HG03342 (cell line): ENCODE data around the gene BSCL2.
"Not testable (repeated sequence)": the region's sequence is repeated elsewhere in the genome, so short reads cannot be mapped to it uniquely, and the experiment has no call there.

Source experiments
- ATAC-seq: cut with Tn5 transposase; IDR thresholded peaks from one replicate; pipeline ENCODE4 v1.9.1; 2021; ENCODE audit warnings: mild to moderate bottlenecking, moderate library complexity; ENCODE audit not compliant: unreplicated experiment

The BSCL2 gene

DNA sequence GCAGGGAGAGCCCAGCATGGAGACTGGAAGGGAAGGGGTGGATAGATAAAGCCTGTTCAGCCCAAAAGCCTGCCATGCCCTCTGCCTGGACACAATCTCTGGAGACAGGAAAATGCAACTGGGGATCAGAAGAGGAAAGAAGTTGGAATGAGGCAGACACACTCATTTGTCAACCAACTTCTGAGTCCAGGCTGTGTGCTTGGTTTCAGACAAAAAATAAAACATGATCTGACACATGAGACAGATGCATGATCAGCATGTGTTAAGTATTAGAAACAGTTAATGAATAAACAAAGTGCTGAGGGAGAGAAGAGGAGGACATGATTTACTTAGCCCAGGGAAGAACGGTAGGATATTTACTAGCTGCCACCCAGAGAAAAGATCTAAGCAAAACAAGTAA, 18.7 kb downstream of the BSCL2 start:
- ATAC-seq = no peak

DNA sequence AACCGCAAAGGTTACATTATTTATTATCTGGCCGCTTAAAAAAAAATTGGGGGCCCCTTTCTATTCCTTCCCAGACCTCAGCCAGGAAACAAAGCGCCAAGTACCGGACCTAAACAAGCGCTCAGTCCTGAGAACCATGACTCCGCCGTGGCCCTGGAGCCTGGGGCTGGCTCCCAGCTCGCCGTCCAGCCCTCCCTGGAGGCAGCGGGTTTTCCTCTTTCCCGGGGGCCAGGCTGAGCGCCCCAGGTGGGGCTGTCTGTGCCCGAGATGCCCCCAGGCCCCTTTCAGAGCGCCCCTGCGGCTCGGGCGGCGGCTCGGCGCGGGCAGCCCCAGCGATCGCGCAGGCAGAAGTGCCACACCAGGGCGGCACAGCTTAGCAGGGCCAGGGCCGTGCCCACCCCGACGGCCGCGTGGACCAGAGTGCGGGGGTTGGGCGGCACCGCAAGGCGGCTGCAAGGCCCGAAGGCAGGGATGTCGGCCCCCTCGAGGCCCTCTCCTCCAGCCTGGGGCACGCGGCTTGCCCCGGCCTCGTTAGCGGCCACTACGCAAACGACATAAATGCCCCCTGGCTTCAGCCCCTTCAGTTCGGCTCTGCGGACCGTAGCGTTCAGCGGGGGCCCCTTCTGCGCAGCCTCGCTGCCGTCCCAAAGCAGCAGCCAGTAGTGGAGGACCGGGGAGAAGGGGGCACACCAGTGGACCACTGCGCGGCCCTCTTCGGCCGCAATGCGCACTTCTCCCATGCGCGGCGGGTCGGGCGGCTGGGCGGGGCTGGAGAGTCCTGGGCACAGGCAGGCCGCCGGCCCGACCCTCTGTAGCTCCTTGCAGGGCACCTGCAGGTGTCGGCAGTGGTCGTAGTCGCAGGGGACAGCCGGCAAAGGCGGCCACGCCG, 19.5 kb downstream of the BSCL2 start:
- ATAC-seq = no peak

DNA sequence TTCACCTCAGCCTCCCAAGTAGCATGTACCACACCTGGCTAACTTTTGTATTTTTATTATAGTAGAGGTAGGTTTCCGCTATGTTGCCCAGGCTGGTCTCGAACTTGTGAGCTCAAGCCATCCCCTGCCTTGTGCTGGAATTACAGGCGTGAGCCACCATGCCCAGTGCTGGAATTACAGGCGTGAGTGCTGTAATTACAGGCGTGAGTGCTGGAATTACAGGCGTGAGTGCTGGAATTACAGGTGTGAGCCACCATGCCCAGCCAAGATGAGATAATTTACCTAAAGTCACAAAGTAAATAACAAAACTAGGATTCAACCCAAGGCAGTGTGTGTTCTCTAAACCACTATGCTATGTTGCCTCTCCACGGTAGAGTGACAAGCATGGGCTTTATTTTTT, 24.7 kb downstream of the BSCL2 start:
- no peak for ATAC-seq

DNA sequence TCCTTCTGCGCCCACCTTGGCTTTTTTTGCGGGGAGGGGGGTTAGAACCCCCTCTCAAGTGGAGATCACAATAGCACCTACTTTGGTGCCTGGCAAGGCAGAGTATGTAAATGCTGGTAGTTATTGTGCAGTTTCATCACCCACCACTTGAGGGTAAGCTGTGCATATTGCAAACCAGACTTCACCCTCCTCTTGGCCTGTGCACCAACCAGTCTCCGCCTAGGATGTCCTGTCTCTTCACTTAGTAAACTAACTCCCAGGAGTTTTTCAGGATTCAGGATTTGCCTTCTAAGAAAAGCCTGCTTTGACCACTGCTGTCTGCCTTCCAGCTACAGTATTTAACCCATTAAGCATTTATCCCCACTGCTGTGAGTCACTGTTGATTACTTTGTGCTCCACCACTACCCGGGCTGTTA, 26.4 kb downstream of the BSCL2 start:
- ATAC-seq = no peak

DNA sequence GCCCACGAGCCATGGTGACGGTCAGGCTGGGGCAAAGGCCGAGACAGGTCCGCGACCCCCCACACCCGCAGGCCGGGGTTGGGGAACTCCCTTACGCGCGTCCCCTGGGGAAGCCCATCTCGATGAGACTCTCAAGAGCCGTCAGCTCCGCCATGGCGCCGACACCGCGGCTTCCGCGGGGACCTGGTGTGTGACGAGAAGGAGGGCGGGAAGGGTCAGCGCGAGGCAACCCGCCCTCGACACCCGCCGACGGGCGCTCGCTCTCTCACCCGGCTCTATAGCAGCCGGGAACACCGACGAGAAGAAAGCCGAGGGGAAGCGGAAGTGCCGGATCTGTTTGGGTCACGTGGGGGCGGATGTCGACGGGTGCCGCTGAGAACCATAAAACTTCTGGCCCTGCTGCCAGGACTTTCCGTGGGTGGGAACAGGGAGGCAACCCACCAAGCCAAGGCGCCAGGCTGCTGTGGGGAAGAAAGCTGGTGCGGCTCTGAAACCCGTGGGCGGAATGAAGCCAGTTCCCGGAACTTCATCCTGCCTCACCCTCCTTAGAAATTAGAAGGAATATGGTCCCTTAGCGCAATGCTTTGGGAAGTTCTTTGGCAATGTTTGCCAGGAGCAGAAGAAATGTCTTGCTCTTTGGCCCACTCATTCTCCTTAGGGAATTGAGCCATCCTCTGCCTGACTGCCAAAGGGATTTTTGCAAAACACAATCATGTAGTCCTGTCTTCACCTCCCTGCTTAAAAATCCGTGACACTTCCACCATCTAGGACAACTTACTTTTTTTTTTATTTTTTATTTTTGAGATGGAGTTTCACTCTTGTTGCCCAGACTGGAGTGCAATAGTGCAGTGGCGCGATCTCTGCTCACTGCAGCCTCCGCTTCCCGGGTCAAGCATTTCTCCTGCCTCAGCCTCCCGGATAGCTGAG, 28.2 kb downstream of the BSCL2 start, which contains the start of gene UBXN1:
Gene UBXN1, minus strand, starts transcription at position 304 of the 927 bp plus-strand sequence. Its CDS starts 150 bp downstream, at position 154.
- peak; percentile 75 for ATAC-seq

DNA sequence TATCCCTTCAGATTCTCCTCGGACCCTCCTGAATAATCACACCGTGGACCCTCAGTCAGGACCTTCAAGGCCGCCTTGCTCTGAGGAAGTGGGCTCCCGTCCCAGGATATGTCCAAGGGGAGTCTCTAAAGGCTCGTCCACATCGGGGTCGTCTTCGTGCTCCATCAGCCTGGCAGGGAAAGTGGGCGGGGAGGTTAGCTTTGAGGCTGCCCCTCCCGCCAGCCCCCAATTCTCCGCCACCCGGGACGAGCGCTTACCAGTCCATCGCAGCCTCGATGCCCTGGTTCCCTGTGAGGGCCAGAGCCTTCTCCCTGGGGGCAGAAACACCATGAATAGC, 28.8 kb downstream of the BSCL2 start:
- ATAC-seq = peak; percentile 17

DNA sequence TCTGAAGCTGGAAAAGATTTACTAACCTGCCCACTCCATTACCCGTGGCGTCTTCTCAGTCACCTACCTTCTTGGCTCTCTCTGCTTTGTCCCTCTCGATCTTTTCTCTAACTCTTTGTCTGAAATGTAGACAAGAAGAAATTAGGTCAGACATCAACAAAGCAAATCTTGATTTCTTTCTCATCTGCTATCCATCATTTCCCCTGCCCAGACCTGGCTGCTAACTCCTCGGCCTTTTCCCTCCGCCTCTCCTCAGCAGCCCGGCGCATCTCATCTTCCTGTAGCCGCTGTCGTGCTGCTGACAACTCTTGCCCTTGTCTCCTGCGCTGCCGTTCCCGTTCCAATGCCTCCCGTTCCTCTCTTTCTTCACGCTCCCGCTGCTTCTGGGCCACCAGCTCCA, 29.5 kb downstream of the BSCL2 start:
- no peak for ATAC-seq

DNA sequence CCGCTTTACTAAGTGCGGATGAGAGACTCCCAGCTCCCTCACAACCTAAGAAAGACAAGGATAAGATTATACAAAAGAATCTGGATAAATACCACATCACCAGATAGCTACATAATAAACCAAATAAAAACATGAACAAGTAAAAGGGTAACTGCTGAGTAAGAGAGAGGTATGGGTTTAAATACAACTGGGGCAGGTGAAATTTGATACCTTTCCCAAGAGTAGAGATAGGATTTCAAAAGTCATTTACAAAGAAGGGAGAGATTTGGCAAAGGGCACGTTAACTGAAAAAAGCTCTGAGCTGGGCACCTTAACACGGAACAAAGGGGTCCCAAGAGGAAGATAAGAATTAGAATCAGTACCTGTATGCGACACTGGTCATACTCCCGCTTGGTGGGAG, 30.1 kb downstream of the BSCL2 start:
- ATAC-seq = no peak

DNA sequence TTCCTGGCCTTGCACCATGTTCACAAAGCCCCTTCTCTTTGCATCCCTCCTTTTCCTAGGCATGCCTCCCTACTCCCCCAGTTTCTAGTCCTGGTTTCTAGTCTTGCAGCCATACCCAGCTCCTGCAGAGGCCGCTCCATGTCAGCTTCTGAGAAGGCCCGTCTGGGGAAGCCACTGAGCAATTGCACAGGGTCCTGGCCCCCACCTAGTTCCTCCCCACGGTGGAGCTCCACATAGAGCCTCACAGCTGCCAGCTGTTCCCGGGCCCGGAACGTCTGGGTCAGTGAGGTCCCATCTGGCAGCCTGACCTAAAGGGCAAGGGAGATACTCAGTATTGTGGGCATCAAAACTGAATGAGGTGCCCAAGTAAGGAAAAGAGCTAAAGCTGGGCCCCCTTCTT, 30.5 kb downstream of the BSCL2 start:
- ATAC-seq = no peak

DNA sequence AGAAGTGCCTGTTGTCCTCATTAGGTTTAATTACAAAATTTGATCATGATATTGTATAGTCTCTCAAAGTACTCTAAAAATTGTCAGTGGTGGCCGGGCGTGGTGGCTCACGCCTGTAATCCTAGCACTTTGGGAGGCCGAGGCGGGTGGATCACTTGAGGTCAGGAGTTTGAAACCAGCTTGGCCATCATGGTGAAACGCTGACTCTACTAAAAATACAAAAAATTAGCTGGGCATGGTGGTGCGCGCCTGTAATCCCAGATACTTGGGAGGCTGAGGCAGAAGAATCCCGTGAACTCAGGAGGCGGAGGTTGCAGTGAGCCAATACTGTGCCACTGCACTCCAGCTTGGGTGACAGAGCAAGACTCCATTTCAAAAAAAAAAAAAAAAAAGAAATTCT, 31.8 kb downstream of the BSCL2 start:
- ATAC-seq = not testable (repeated sequence)

DNA sequence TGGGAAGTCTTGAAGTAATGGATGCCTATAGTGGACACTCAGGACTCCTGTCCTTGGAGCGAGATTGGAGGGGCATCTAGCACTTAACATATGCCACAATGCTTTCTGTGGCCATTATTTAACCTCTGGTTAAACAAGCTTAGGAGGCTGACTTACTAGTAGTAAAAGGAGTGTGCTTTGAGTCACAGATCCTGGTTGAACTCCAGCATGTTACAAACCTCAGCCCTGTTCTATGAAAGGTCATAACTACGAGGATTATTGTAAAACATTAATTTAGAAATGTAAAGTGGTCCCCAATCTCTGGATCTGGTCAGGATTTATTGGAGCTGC, 34.1 kb downstream of the BSCL2 start:
- ATAC-seq = no peak

DNA sequence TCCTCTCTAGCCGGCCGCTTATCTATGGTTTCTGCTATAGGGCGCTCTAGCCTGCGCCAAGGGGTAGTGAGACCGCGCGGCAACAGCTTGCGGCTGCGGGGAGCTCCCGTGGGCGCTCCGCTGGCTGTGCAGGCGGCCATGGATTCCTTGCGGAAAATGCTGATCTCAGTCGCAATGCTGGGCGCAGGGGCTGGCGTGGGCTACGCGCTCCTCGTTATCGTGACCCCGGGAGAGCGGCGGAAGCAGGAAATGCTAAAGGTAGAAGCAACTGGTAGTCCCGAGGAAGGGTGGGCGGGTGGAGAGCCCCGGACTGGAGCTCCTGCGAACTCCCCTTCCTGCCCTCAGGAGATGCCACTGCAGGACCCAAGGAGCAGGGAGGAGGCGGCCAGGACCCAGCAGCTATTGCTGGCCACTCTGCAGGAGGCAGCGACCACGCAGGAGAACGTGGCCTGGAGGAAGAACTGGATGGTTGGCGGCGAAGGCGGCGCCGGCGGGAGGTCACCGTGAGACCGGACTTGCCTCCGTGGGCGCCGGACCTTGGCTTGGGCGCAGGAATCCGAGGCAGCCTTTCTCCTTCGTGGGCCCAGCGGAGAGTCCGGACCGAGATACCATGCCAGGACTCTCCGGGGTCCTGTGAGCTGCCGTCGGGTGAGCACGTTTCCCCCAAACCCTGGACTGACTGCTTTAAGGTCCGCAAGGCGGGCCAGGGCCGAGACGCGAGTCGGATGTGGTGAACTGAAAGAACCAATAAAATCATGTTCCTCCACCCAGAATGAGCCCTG, 35.4 kb downstream of the BSCL2 start, which contains the start of the genes LBHD1 and UQCC3:
Gene LBHD1, minus strand, starts transcription at position 660 of the 782 bp plus-strand sequence. CDS start 2,236 bp downstream, outside the sequence.
Gene UQCC3, plus strand, starts transcription at position 66 of the 782 bp plus-strand sequence. Its CDS starts 73 bp downstream, at position 139.
- peak; percentile 52 for ATAC-seq

DNA sequence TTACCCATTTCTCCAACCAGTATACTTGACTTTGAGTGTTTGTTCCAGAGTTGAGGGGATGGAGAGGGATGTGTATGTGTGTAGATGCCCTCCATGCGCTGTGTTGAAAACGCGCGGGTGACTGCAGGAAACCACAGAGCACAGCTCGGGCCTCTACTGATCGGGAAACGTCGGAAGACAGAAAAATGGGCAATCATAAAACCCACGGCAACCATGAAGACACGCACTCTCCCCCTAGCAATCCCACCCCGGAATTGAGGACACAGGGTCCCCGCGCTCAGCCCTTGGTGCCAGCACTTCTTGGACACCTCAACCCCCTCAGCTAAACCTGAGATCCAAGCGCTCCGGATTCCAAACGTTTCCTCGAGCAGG, 36.0 kb downstream of the BSCL2 start:
- no peak for ATAC-seq

DNA sequence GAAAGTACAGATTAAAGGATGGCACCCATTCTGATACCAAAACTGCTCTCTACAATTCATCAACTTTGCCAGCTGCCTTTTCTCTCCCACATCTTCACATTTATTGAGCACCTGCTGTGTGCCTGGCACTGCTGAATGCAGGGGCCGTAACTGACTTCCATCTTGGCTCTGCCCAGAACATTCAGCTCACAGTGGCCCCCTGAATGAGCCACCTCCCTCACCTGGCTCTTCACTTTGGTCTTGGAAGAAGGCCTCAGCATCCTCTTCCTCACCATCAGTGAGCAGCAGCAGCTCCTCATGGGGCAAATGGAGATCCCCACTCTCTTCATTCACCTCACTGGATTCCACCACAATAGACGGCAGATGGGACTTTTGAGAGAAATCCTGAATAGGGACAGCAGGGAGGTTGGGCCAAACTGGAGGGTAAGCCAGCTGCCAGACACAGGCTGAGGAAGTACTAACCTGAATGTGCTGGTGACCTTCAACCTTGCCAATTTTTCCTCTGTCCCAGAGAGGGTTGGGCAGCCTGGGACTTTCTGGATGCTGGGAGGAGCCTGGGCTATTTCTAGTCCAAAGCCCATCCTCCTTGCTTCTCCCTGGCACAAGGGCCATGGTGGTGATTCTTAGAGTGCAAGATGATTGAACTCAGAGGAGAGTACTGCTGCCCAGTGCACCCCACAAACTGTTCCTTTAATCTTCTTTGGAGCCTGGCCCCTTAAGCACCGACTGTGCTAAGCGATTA, 37.6 kb downstream of the BSCL2 start:
- ATAC-seq = no peak

DNA sequence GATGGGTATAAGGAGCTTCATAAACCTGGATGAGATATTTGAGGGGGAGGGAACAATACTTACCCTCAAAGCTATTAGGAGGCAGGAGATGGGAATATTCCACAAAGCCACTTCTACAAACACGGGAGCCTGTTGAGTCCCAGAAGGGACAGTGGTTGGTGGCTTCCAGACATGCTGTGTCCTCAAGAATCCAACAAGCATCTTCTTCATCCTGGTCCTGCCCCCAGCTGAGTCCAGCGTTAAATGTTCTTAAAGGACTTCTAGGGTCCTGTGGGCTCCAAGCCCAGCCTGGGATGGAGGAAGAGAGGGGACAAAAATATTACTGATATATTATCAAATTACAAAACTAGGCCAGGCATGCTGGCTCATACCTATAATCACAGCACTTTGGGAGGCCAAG, 39.8 kb downstream of the BSCL2 start:
- no peak for ATAC-seq

DNA sequence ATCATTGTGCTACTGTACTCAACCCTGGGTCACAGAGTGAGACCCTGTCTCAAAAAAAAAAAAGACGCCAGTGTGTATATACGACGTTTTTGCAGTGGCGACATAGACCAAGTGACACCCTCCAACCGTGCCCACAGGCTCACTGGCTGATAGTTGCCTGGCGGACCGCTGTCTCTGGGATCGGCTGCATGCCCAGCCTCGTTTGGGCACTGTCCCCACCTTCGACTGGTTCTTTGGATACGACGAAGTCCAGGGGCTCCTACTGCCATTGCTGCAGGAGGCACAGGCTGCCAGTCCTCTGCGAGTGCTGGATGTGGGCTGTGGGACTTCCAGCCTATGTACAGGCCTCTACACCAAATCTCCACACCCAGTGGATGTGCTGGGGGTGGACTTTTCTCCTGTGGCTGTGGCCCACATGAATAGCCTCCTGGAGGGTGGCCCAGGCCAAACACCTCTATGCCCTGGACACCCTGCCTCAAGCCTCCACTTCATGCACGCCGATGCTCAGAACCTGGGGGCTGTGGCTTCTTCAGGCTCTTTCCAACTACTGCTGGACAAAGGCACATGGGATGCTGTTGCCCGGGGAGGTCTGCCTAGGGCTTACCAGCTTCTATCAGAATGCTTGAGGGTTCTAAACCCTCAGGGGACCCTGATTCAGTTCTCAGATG, 40.8 kb downstream of the BSCL2 start:
- no peak for ATAC-seq

DNA sequence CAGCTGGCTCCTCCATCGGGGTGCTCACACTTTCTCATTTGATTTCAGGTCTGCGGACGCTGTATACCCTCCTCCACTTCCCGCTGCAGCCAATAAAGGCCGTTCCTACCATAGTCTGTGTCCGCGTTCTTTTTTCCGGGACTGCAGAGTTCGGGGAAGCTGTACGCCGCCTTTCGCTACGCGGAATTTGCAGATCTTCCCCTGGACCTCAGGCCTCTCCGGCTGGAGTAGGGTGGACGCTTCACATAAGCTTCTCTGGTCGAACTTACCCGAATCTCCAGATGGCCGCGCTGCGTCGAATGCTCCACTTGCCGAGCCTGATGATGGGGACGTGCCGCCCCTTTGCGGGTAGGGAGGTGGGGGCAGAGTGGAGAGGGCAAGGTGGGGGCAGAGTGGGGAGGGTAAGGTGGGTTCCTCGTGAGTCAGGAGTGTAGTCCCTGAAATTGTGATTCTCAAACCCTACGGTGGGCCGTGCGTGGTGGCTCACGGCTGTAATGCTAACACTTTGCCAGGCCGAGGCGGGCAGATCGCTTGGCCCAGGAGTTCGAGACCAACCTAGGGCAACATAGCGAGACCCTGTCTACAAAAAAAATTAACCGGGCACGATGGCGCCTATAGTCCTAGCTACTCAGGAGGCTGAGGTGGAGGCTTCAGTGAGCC, 41.5 kb downstream of the BSCL2 start:
- ATAC-seq = peak; percentile 13

DNA sequence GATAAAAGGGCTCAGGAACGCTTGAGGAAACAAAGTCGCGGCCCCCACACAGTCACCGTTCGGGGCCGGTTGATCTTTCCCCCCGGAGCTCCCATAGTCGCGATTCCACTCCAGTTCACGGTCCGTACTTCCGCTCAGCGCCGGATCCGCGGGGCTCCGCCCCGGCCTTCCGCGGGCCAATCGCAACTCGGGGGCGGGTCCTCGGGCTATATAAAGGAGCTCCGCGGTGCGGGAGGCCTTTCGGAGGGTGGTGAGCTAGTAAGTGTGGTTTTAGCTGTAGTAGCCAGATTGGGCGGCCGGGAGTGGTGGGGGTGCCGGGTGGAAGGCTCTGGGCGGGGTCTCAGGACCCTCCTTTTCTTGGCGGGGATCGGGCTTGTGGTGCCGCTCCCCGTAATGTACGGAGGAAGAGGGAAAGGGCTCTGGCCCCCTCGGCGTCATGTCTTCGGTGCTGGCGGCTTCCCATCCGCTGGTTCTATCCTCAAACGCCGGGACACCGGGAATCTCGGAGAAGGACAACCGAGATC, 42.1 kb downstream of the BSCL2 start, which contains the start of the genes C11orf98 and CSKMT:
Gene C11orf98, minus strand, starts transcription at position 136 of the 524 bp plus-strand sequence. Its CDS starts 41 bp downstream, at position 95.
Gene CSKMT, plus strand, starts transcription at position 238 of the 524 bp plus-strand sequence. CDS start 568 bp downstream, outside the sequence.
- ATAC-seq = peak; percentile 79
